K562 (cell line): ENCODE results near the gene CPSF4. TPM values are rescaled to one million over a fixed set of nuclear protein-coding genes. Genes with fewer than 3 reads are reported as not detected.

Experiments used
- BRF2 ChIP-seq: IDR thresholded peaks from 3 replicates; pipeline ENCODE4 v1.6.1; 2011; ENCODE audit warnings: borderline replicate concordance, mild to moderate bottlenecking; ENCODE audit not compliant: insufficient read length, insufficient read depth
- CHCHD3 ChIP-seq: fragments of 250-450 bp; sonication (Bioruptor Pico); IDR thresholded peaks from 2 replicates; pipeline ENCODE4 v2.1.2; 2022; ENCODE audit warnings: mild to moderate bottlenecking
- DACH1 ChIP-seq: fragments of 450-650 bp; IDR thresholded peaks from 2 replicates; pipeline ENCODE4 v1.6.1; 2018; ENCODE audit not compliant: partially characterized antibody
- EHMT2 ChIP-seq: fragments of 450-650 bp; IDR thresholded peaks from 2 replicates; pipeline ENCODE4 v1.6.1; 2018; ENCODE audit warnings: antibody characterized with exemption
- POLR2B ChIP-seq: fragments of 450-650 bp; IDR thresholded peaks from 2 replicates; pipeline ENCODE4 v1.6.1; 2018; ENCODE audit warnings: low read depth; ENCODE audit not compliant: partially characterized antibody
- RBM39 ChIP-seq: fragments of 200-400 bp; formaldehyde crosslinking; optimal IDR thresholded peaks from 2 replicates; pipeline ENCODE3; 2018; ENCODE audit warnings: low read depth, low read length
- TEAD4 ChIP-seq, 2 experiments: sonication (generic) in 1 of 2; formaldehyde crosslinking in 1 of 2; IDR thresholded peaks; 2 replicates each; pipeline versions ENCODE4 v1.6.1 to v1.8.0; 2012 to 2022; ENCODE audit warnings: borderline replicate concordance in 1 of 2, inconsistent platforms in 1 of 2, low read length in 1 of 2, mild to moderate bottlenecking in 1 of 2, missing genetic modification reagents in 1 of 2
- ZNF239 ChIP-seq: fragments of 250-450 bp; sonication (Bioruptor Pico); IDR thresholded peaks from 2 replicates; pipeline ENCODE4 v1.4.0; 2020; ENCODE audit warnings: mild to moderate bottlenecking
- ZNF263 ChIP-seq: sonication (generic); formaldehyde crosslinking; IDR thresholded peaks from 2 replicates; pipeline ENCODE4 v1.8.0; 2022; ENCODE audit warnings: mild to moderate bottlenecking, missing genetic modification reagents, borderline replicate concordance
- ZNF407 ChIP-seq: fragments of 450-650 bp; IDR thresholded peaks from 2 replicates; pipeline ENCODE4 v1.6.1; 2016; ENCODE audit warnings: low read depth
- ZNF76 ChIP-seq: fragments of 250-450 bp; sonication (Bioruptor Pico); IDR thresholded peaks from 2 replicates; pipeline ENCODE4 v1.4.0; 2020; ENCODE audit warnings: mild to moderate bottlenecking, moderate library complexity, borderline replicate concordance
- polyA plus RNA-seq, 8 experiments: library from polyadenylated mRNA; depleted of rRNA in 4 of 8; stranded (reverse) in 5 of 8; unstranded in 3 of 8; fragments of >200 nt; fragmentation: Nextera tagmentation in 2 of 8; fragmentation: Illumina TruSeq in 1 of 8; extraction: Ambion mirVana in 2 of 8; extraction: Trizol in 1 of 8; gene quantifications; 2 replicates each; pipeline versions ENCODE4 v1.2.1 to v1.2.3, GENCODE V29; 2011 to 2014; ENCODE audit warnings: inconsistent platforms in 1 of 8, missing spikeins in 1 of 8
- total RNA-seq, 7 experiments: library from RNA; depleted of rRNA in 6 of 7; stranded (reverse); fragments of >200 nt in 6 of 7; fragmentation: Illumina TruSeq in 2 of 7; extraction: Trizol in 2 of 7; gene quantifications; 2 replicates each; pipeline versions ENCODE4 v1.2.1 to v1.2.3, GENCODE V29; 2011 to 2021; ENCODE audit warnings: low replicate concordance in 1 of 7

Gene CPSF4
- total and polyA plus RNA-seq, 9 of the 15 experiments (the other 6 are each of a cell fraction or from before 2014, with no cell fraction given) = 16.9 to 118 (median 71.7) TPM

GRCh38 chr7:99407872-99408378 lies 30.8 kb upstream of the CPSF4 start (continued):
- TF ChIP-seq ZNF407 = no peak
- no peak for TF ChIP-seq POLR2B
- no peak for TF ChIP-seq ZNF76
- TF ChIP-seq DACH1 = no peak
- TF ChIP-seq EHMT2 = no peak
- no peak for TF ChIP-seq ZNF263
- TF ChIP-seq RBM39 = no peak
- TF ChIP-seq CHCHD3 (CRISPR knock-in tag) = no peak
- TF ChIP-seq BRF2 = no peak
- TF ChIP-seq ZNF239 (CRISPR knock-in tag) = no peak
- no peak; the same call in 1 of the 2 replicates for TF ChIP-seq TEAD4 (IDR thresholded peaks at IDR 0.05; ENCODE audit: low read length)
- TF ChIP-seq TEAD4 (CRISPR knock-in tag; IDR thresholded peaks at IDR 0.05; ENCODE audit: borderline replicate concordance) = 0 out of 2 replicates have a peak, but pooled peaks have one; percentile 64
